ENCODE results near the gene MGLL. TPM values are rescaled to one million over a fixed set of nuclear protein-coding genes. Genes with fewer than 3 reads are reported as not detected.

Gene MGLL
- 31.2 and 31.4 TPM in 2 replicates for total RNA-seq (2014; rRNA removed; shearing (Covaris generic))

GRCh38 chr3:127822041-127822681, at the start of gene MGLL:
MGLL (minus strand) TSS chr3:127822515; CDS start chr3:127822318, 197 bp downstream.
- DNase-seq (ENCODE audit: low spot score) = peak; percentile 40

GRCh38 chr3:127870156-127870555, 47.8 kb upstream of the MGLL start:
- no peak for DNase-seq (ENCODE audit: low spot score)

- peak; percentile 64 for DNase-seq (ENCODE audit: low spot score)
These were observed 45.7 kb upstream of the MGLL start for GRCh38 chr3:127867986-127868385.

- DNase-seq (ENCODE audit: low spot score) = no peak
These were observed 45.1 kb upstream of the MGLL start for GRCh38 chr3:127867412-127867811.

GRCh38 chr3:127865941-127866340, 43.6 kb upstream of the MGLL start:
- peak; percentile 43 for DNase-seq (ENCODE audit: low spot score)

- no peak for DNase-seq (ENCODE audit: low spot score)
These were observed 37.9 kb upstream of the MGLL start for GRCh38 chr3:127860211-127860696.

GRCh38 chr3:127859730-127860129, 37.4 kb upstream of the MGLL start:
- DNase-seq (ENCODE audit: low spot score) = no peak

- DNase-seq (ENCODE audit: low spot score) = no peak
These were observed 36.6 kb upstream of the MGLL start for GRCh38 chr3:127858937-127859336.

GRCh38 chr3:127858521-127858920, 36.2 kb upstream of the MGLL start:
- DNase-seq (ENCODE audit: low spot score) = no peak

GRCh38 chr3:127857333-127857732, 35.0 kb upstream of the MGLL start:
- DNase-seq (ENCODE audit: low spot score) = no peak

- no peak for DNase-seq (ENCODE audit: low spot score)
These were observed 34.5 kb upstream of the MGLL start for GRCh38 chr3:127856801-127857200.

GRCh38 chr3:127855246-127855645, 32.9 kb upstream of the MGLL start:
- no peak for DNase-seq (ENCODE audit: low spot score)

GRCh38 chr3:127853681-127854080, 31.4 kb upstream of the MGLL start:
- DNase-seq (ENCODE audit: low spot score) = no peak

GRCh38 chr3:127851899-127852298, 29.6 kb upstream of the MGLL start:
- no peak for DNase-seq (ENCODE audit: low spot score)

- no peak for DNase-seq (ENCODE audit: low spot score)
These were observed 27.1 kb upstream of the MGLL start for GRCh38 chr3:127849368-127849767.

GRCh38 chr3:127848131-127849129, 26.1 kb upstream of the MGLL start:
- DNase-seq (ENCODE audit: low spot score) = no peak

- no peak for DNase-seq (ENCODE audit: low spot score)
These were observed 25.0 kb upstream of the MGLL start for GRCh38 chr3:127847236-127847720.

GRCh38 chr3:127846576-127846975, 24.3 kb upstream of the MGLL start:
- DNase-seq (ENCODE audit: low spot score) = no peak

GRCh38 chr3:127844326-127844942, 22.1 kb upstream of the MGLL start:
- DNase-seq (ENCODE audit: low spot score) = no peak

- no peak for DNase-seq (ENCODE audit: low spot score)
These were observed 18.4 kb upstream of the MGLL start for GRCh38 chr3:127840671-127841070.

- no peak for DNase-seq (ENCODE audit: low spot score)
These were observed 16.8 kb upstream of the MGLL start for GRCh38 chr3:127839099-127839498.
